ENCODE results near the gene TKT.

DNA sequence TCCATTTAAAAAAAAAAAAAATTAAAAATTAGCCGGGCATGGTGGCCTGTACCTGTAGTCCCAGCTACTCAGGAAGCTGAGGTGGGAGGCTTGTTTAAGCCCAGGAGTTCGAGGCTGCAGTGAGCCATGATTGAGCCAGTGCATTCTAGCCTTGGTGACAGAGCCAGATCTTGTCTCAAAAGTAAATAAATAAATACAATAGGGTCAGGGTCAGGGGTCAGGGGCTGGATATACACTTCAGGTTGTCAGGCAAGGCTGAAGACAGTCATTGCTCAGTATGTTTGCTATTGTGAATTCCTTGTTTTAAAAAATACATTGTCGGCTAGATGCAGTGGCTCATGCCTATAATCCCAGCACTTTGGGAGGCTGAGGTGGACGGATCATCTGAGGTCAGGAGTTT lies 8.1 kb upstream of the TKT start:
- TF ChIP-seq, protein P1, sequence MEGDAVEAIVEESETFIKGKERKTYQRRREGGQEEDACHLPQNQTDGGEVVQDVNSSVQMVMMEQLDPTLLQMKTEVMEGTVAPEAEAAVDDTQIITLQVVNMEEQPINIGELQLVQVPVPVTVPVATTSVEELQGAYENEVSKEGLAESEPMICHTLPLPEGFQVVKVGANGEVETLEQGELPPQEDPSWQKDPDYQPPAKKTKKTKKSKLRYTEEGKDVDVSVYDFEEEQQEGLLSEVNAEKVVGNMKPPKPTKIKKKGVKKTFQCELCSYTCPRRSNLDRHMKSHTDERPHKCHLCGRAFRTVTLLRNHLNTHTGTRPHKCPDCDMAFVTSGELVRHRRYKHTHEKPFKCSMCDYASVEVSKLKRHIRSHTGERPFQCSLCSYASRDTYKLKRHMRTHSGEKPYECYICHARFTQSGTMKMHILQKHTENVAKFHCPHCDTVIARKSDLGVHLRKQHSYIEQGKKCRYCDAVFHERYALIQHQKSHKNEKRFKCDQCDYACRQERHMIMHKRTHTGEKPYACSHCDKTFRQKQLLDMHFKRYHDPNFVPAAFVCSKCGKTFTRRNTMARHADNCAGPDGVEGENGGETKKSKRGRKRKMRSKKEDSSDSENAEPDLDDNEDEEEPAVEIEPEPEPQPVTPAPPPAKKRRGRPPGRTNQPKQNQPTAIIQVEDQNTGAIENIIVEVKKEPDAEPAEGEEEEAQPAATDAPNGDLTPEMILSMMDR (IDR thresholded peaks at IDR 0.05; ENCODE audit: low read depth, low read length) = no peak
- TF ChIP-seq EZH2phosphoT487 (IDR thresholded peaks at IDR 0.05; ENCODE audit: low read depth) = no peak

Measured in OCI-LY3 (cell line).